AG04450 (cell line): Measurements from ENCODE around the gene CAMK2B. TPM values are rescaled to one million over a fixed set of nuclear protein-coding genes. Genes with fewer than 3 reads are reported as not detected.
"Not testable (repeated sequence)": the region's sequence is repeated elsewhere in the genome, so short reads cannot be mapped to it uniquely, and the experiment has no call there.

Experiments used
- CTCF ChIA-PET: fragments of 300-600, 350-600 bp; formaldehyde crosslinking; extraction: SDS; loops from one replicate; lab custom pipeline; 2022; ENCODE audit warnings: antibody characterized with exemption, inconsistent platforms; lab: Charles Lee
- POLR2A ChIA-PET: fragments of 350-600 bp; formaldehyde crosslinking; extraction: SDS; loops from one replicate; lab custom pipeline; 2021; ENCODE audit warnings: antibody characterized with exemption, inconsistent platforms; lab: Yijun Ruan, JAX
- DNase-seq: peaks from one replicate; pipeline ENCODE4 v3.0.0-alpha.2; 2011; ENCODE audit warnings: low read depth, low spot score
- H3K27ac ChIP-seq: one replicate; pipeline ENCODE4 v1.5.1; 2012; ENCODE audit warnings: low read depth, low read length, control low read depth
- H3K27me3 ChIP-seq: one replicate; pipeline ENCODE4 v1.6.0; 2012; ENCODE audit warnings: low read length; ENCODE audit not compliant: control insufficient read depth, insufficient read depth
- H3K4me3 ChIP-seq: 2 replicates; pipeline ENCODE4 v1.5.1; 2011; ENCODE audit warnings: mild to moderate bottlenecking, low read depth, low read length, control low read depth
- H3K9me3 ChIP-seq: 2 replicates; pipeline ENCODE4 v1.5.1; 2012; ENCODE audit warnings: low read length; ENCODE audit not compliant: control insufficient read depth, insufficient read depth
- polyA plus RNA-seq: library from polyadenylated mRNA; depleted of rRNA; stranded (reverse); fragments of >200 nt; gene quantifications from 2 replicates; pipeline ENCODE4 v1.2.3, GENCODE V29; 2011
- TF ChIP-seq, protein P1 (sequence below): IDR thresholded peaks from 2 replicates; pipeline ENCODE4 v1.5.1; 2011; ENCODE audit warnings: low read depth, low read length, control low read depth, inconsistent platforms

The CAMK2B gene
- polyA plus RNA-seq, 1 experiment, result not detected

DNA sequence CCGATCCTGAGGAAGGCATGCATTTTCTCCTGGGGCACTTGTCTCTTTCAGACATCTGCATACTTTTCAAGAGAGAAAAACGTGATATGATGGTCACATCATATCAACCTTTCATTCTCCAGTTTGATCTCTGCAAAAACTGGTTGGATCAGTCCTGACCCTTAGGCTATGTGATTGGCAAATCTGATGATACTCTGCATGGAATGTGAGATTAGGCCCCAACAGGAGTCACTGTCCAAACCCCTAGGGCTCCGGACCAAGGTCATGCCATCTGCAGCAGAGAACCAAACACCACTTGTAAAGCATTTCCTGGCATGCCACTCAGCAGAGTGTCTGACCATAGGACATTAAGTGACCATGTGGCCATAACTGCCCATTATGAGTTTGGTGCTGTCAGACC lies 144.8 kb downstream of the CAMK2B start:
- H3K9me3 ChIP-seq, result peaks cover 12% of the 10 kb centered on the region
- DNase-seq, result no peak
- H3K27ac ChIP-seq, result no peak overlapping the region
- CTCF ChIA-PET, result no interaction called here
- POLR2A ChIA-PET, result no interaction called here
- TF ChIP-seq, protein P1, sequence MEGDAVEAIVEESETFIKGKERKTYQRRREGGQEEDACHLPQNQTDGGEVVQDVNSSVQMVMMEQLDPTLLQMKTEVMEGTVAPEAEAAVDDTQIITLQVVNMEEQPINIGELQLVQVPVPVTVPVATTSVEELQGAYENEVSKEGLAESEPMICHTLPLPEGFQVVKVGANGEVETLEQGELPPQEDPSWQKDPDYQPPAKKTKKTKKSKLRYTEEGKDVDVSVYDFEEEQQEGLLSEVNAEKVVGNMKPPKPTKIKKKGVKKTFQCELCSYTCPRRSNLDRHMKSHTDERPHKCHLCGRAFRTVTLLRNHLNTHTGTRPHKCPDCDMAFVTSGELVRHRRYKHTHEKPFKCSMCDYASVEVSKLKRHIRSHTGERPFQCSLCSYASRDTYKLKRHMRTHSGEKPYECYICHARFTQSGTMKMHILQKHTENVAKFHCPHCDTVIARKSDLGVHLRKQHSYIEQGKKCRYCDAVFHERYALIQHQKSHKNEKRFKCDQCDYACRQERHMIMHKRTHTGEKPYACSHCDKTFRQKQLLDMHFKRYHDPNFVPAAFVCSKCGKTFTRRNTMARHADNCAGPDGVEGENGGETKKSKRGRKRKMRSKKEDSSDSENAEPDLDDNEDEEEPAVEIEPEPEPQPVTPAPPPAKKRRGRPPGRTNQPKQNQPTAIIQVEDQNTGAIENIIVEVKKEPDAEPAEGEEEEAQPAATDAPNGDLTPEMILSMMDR, result no peak
- no peak overlapping the region for H3K4me3 ChIP-seq
- peaks cover 3% of the 10 kb centered on the region for H3K27me3 ChIP-seq

DNA sequence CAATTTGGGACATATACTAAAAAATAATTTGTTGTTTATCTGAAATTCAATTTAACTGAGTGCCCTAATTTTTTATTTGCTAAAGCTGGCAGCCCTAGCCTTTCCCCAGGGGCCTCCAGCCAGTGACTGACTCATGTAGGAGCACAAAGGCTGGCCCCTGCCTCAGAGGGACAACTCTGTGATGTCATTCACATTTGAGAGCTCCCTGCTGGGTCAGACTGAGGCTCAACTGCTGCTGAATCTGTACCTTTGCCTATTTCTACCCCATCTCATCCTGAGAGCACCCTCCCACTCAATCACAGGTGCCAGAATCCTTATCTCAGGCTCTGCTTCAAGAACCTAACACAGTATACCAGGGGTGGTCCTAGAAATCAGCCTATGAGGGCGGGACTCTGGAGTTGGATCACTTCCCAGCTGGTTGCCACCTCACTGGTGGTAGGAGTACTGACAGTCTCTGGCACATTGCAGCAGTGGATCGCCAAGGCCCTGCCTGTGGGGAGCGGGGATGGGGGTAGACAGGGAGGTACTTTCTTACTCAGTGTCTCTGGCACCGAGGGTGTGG lies 147.7 kb downstream of the CAMK2B start:
- ChIA-PET POLR2A (no interaction called here), CTCF (no interaction called here)
- peaks cover 9% of the 10 kb centered on the region for H3K27me3 ChIP-seq
- peaks cover 5% of the 10 kb centered on the region for H3K9me3 ChIP-seq
- H3K27ac ChIP-seq, result no peak overlapping the region
- DNase-seq, result no peak
- H3K4me3 ChIP-seq, result no peak overlapping the region
- TF ChIP-seq, protein P1, result no peak

DNA sequence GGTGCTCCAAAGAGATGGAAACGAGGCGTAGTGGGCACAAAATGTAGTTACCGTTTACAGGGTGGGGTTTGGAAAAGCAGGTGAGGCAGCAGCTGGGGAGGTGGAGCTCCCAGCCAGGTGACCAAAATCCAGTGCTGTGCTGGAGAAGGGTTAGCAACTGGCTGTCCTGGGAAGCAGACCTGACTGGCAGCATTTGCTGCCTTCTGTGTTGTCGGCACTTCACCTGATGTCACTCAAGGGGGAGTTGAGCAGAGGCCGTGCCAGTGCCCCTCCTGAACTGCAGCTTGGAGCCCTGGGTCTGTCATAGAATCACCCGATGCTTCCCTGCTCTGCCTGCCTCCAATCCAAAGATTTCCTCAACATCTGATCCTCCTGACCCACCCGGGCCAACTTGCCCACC lies 148.9 kb downstream of the CAMK2B start:
- no peak for DNase-seq
- TF ChIP-seq, protein P1, result no peak
- ChIA-PET CTCF (no interaction called here), POLR2A (no interaction called here)
- peaks cover 11% of the 10 kb centered on the region for H3K27me3 ChIP-seq
- H3K4me3 ChIP-seq, result no peak overlapping the region
- peaks cover under 1% of the 10 kb centered on the region for H3K9me3 ChIP-seq
- no peak overlapping the region for H3K27ac ChIP-seq

DNA sequence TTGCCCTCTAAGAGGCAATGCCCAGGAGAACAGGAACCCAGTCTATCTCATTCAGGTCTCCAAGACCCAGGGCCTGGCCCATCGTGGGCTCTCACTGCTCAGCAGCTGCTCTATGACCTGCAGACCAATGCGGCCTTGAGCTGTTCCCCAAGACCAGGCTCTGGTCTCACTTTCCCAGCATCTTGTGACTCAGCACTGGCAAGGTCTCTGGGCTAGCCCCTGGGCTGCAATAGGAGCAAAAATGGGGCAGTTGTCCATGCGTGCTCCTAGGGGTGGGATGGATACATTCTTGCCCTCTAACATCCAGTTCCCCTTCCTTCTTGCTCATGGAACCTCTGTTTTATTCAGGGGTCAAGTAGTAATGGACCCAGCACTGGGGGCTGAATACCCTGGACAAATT lies 149.7 kb downstream of the CAMK2B start:
- CTCF ChIA-PET, result no interaction called here
- no peak overlapping the region for H3K4me3 ChIP-seq
- POLR2A ChIA-PET, result no interaction called here
- no peak overlapping the region for H3K27ac ChIP-seq
- peaks cover 11% of the 10 kb centered on the region for H3K27me3 ChIP-seq
- peaks cover 3% of the 10 kb centered on the region for H3K9me3 ChIP-seq
- DNase-seq, result no peak
- TF ChIP-seq, protein P1, result no peak

DNA sequence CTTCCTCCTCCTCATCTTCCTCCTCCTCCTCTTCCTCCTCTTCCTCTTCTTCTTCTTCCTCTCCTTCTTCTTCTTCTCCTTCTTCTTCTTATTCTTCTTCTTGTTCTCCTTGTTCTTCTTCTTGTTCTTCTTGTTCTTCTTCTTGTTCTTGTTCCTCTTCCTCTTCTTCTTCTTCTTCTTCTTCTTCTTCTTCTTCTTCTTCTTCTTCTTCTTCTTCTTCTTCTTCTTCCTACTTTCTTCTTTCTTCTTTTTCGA lies 150.8 kb downstream of the CAMK2B start:
- DNase-seq, H3K9me3 ChIP-seq, CTCF ChIA-PET: not testable (repeated sequence)

More for the DNA sequence above, 150.8 kb downstream of the CAMK2B start:
- H3K4me3 ChIP-seq, POLR2A ChIA-PET, H3K27ac ChIP-seq: not testable (repeated sequence)
- peaks cover 11% of the 10 kb centered on the region for H3K27me3 ChIP-seq
